Measurements from ENCODE around the gene PTCD1. TPM values are rescaled to one million over a fixed set of nuclear protein-coding genes. Genes with fewer than 3 reads are reported as not detected.

PTCD1 gene
- total RNA-seq, 1 donor from 2014 or later, result 5.8 TPM

GRCh38 chr7:99449326-99449725, 10.7 kb upstream of the PTCD1 start:
- no peaks in the 10 kb centered on the region for H3K27me3 ChIP-seq (ENCODE audit: insufficient read depth, low read length)
- DNase-seq (ENCODE audit: low read depth) (no peak), FAIRE-seq (no peak)
- no peaks in the 10 kb centered on the region for H3K9me3 Mint-ChIP-seq (ENCODE audit: unreplicated experiment)
- no peak overlapping the region for H3K9ac ChIP-seq (ENCODE audit: low read length)
- peaks cover 30% of the 10 kb centered on the region for H3K36me3 Mint-ChIP-seq (ENCODE audit: low read depth, unreplicated experiment)
- no peak overlapping the region for H3K27ac Mint-ChIP-seq (ENCODE audit: unreplicated experiment)
- no peaks in the 10 kb centered on the region for H3K4me1 ChIP-seq (ENCODE audit: insufficient read depth, low read length)
- no peak overlapping the region for H3K4me2 ChIP-seq (ENCODE audit: low read length)
- H3K36me3 ChIP-seq (ENCODE audit: insufficient read depth, low read length), result peaks cover 32% of the 10 kb centered on the region
- no peaks in the 10 kb centered on the region for H3K4me1 Mint-ChIP-seq (ENCODE audit: low read depth, unreplicated experiment)
- peaks cover 17% of the 10 kb centered on the region for H3K79me2 ChIP-seq (ENCODE audit: insufficient read depth, low read length)
- TF ChIP-seq EZH2 (IDR thresholded peaks at IDR 0.05; ENCODE audit: insufficient read depth, low read length) (no peak), CTCF (IDR thresholded peaks at IDR 0.05; ENCODE audit: insufficient read depth, low read depth, low read length) (no peak)
- no peak overlapping the region for H3K4me3 ChIP-seq (ENCODE audit: insufficient read depth, low read depth, low read length)
- no peak overlapping the region for H3K4me3 Mint-ChIP-seq (ENCODE audit: unreplicated experiment)
- H4K20me1 ChIP-seq (ENCODE audit: insufficient read depth, low read length), result peaks cover 27% of the 10 kb centered on the region
- H2AFZ ChIP-seq (ENCODE audit: low read depth, low read length), result no peak overlapping the region
- no peaks in the 10 kb centered on the region for H3K9me3 ChIP-seq (ENCODE audit: insufficient read depth, low read depth, low read length)
- no peaks in the 10 kb centered on the region for H3K27me3 Mint-ChIP-seq (ENCODE audit: low read depth, unreplicated experiment)
- no peak overlapping the region for H3K27ac ChIP-seq (ENCODE audit: low read depth, low read length)

GRCh38 chr7:99448855-99449254, 10.3 kb upstream of the PTCD1 start:
- no peak overlapping the region for H3K4me3 Mint-ChIP-seq (ENCODE audit: unreplicated experiment)
- no peak for TF ChIP-seq CTCF (IDR thresholded peaks at IDR 0.05; ENCODE audit: insufficient read depth, low read depth, low read length)
- TF ChIP-seq EZH2 (IDR thresholded peaks at IDR 0.05; ENCODE audit: insufficient read depth, low read length), result no peak
- Histone ChIP-seq H3K79me2 (ENCODE audit: insufficient read depth, low read length) (peaks cover 12% of the 10 kb centered on the region), H3K9me3 (ENCODE audit: insufficient read depth, low read depth, low read length) (no peaks in the 10 kb centered on the region), H3K4me2 (ENCODE audit: low read length) (no peak overlapping the region), H3K27ac (ENCODE audit: low read depth, low read length) (no peak overlapping the region), H2AFZ (ENCODE audit: low read depth, low read length) (no peak overlapping the region), H3K4me1 (ENCODE audit: insufficient read depth, low read length) (no peaks in the 10 kb centered on the region), H3K9ac (ENCODE audit: low read length) (no peak overlapping the region), H4K20me1 (ENCODE audit: insufficient read depth, low read length) (peaks cover 27% of the 10 kb centered on the region), H3K27me3 (ENCODE audit: insufficient read depth, low read length) (no peaks in the 10 kb centered on the region), H3K4me3 (ENCODE audit: insufficient read depth, low read depth, low read length) (no peak overlapping the region), H3K36me3 (ENCODE audit: insufficient read depth, low read length) (peaks cover 32% of the 10 kb centered on the region)
- no peak for FAIRE-seq
- no peaks in the 10 kb centered on the region for H3K27me3 Mint-ChIP-seq (ENCODE audit: low read depth, unreplicated experiment)
- no peaks in the 10 kb centered on the region for H3K4me1 Mint-ChIP-seq (ENCODE audit: low read depth, unreplicated experiment)
- peaks cover 30% of the 10 kb centered on the region for H3K36me3 Mint-ChIP-seq (ENCODE audit: low read depth, unreplicated experiment)
- no peaks in the 10 kb centered on the region for H3K9me3 Mint-ChIP-seq (ENCODE audit: unreplicated experiment)
- DNase-seq (ENCODE audit: low read depth), result no peak
- H3K27ac Mint-ChIP-seq (ENCODE audit: unreplicated experiment), result no peak overlapping the region

GRCh38 chr7:99447943-99448342, 9.3 kb upstream of the PTCD1 start:
- H3K9me3 ChIP-seq (ENCODE audit: insufficient read depth, low read depth, low read length), result no peaks in the 10 kb centered on the region
- H3K4me2 ChIP-seq (ENCODE audit: low read length), result no peak overlapping the region
- peaks cover 17% of the 10 kb centered on the region for H3K79me2 ChIP-seq (ENCODE audit: insufficient read depth, low read length)
- H3K36me3 ChIP-seq (ENCODE audit: insufficient read depth, low read length), result peaks cover 32% of the 10 kb centered on the region
- no peak overlapping the region for H2AFZ ChIP-seq (ENCODE audit: low read depth, low read length)
- Mint-ChIP-seq H3K36me3 (ENCODE audit: low read depth, unreplicated experiment) (peaks cover 28% of the 10 kb centered on the region), H3K27me3 (ENCODE audit: low read depth, unreplicated experiment) (no peaks in the 10 kb centered on the region), H3K9me3 (ENCODE audit: unreplicated experiment) (no peaks in the 10 kb centered on the region), H3K4me1 (ENCODE audit: low read depth, unreplicated experiment) (peaks cover 2% of the 10 kb centered on the region), H3K4me3 (ENCODE audit: unreplicated experiment) (no peak overlapping the region), H3K27ac (ENCODE audit: unreplicated experiment) (no peak overlapping the region)
- H3K27ac ChIP-seq (ENCODE audit: low read depth, low read length), result no peak overlapping the region
- H4K20me1 ChIP-seq (ENCODE audit: insufficient read depth, low read length), result peaks cover 34% of the 10 kb centered on the region
- DNase-seq (ENCODE audit: low read depth) (no peak), FAIRE-seq (no peak)
- H3K9ac ChIP-seq (ENCODE audit: low read length), result no peak overlapping the region
- no peaks in the 10 kb centered on the region for H3K27me3 ChIP-seq (ENCODE audit: insufficient read depth, low read length)
- no peak for TF ChIP-seq EZH2 (IDR thresholded peaks at IDR 0.05; ENCODE audit: insufficient read depth, low read length)
- no peak for TF ChIP-seq CTCF (IDR thresholded peaks at IDR 0.05; ENCODE audit: insufficient read depth, low read depth, low read length)
- no peak overlapping the region for H3K4me3 ChIP-seq (ENCODE audit: insufficient read depth, low read depth, low read length)
- H3K4me1 ChIP-seq (ENCODE audit: insufficient read depth, low read length), result no peaks in the 10 kb centered on the region
